HUES6 (cell line): Measurements from ENCODE around the gene PTMA.
"Not testable (repeated sequence)": the region's sequence is repeated elsewhere in the genome, so short reads cannot be mapped to it uniquely, and the experiment has no call there.

Source experiments
- H3K27ac ChIP-seq: 2 replicates; pipeline ENCODE4 v1.7.0; 2013; ENCODE audit warnings: low read depth, mild to moderate bottlenecking, low read length, inconsistent platforms
- H3K27me3 ChIP-seq: 2 replicates; pipeline ENCODE4 v1.6.1; 2013; ENCODE audit warnings: low read length; ENCODE audit not compliant: control insufficient read depth, insufficient read depth
- H3K36me3 ChIP-seq: 2 replicates; pipeline ENCODE4 v1.6.1; 2013; ENCODE audit warnings: low read length; ENCODE audit not compliant: control insufficient read depth, insufficient read depth
- H3K4me1 ChIP-seq: 2 replicates; pipeline ENCODE4 v1.6.1; 2013; ENCODE audit warnings: low read length; ENCODE audit not compliant: control insufficient read depth, insufficient read depth
- H3K4me3 ChIP-seq: 2 replicates; pipeline ENCODE4 v1.5.1; 2013; ENCODE audit warnings: low read depth, low read length
- H3K9ac ChIP-seq: one replicate; pipeline ENCODE4 v1.6.1; 2013; ENCODE audit warnings: mild to moderate bottlenecking, low read length
- H3K9me3 ChIP-seq: 2 replicates; pipeline ENCODE4 v1.6.1; 2013; ENCODE audit warnings: low read depth, low read length; ENCODE audit not compliant: control insufficient read depth, insufficient read depth

The PTMA gene

GRCh38 chr2:231707927-231708772 lies at the start of gene PTMA:
PTMA (plus strand) TSS chr2:231708525; CDS start chr2:231708707, 182 bp downstream.
- H3K27ac ChIP-seq: peak within 1 kb of the TSS; percentile 99
- H3K4me3 ChIP-seq: peak within 1 kb of the TSS; percentile 93
- no peaks in the 10 kb centered on the region for H3K27me3 ChIP-seq
- peaks cover 18% of the 10 kb centered on the region for H3K4me1 ChIP-seq
- peaks cover 34% of the 10 kb centered on the region for H3K36me3 ChIP-seq
- peak within 1 kb of the TSS; percentile 99 for H3K9ac ChIP-seq
- no peaks in the 10 kb centered on the region for H3K9me3 ChIP-seq

- H3K9me3 ChIP-seq, H3K27me3 ChIP-seq, H3K9ac ChIP-seq, H3K27ac ChIP-seq, H3K36me3 ChIP-seq, H3K4me3 ChIP-seq: not testable (repeated sequence)
- peaks cover 34% of the 10 kb centered on the region for H3K4me1 ChIP-seq
Measured at GRCh38 chr2:231660073-231660472, 48.3 kb upstream of the PTMA start.

- no peak overlapping the region for H3K9ac ChIP-seq
- peaks cover 4% of the 10 kb centered on the region; the same call in 1 of the 2 replicates for H3K27me3 ChIP-seq
- H3K4me1 ChIP-seq: peaks cover 35% of the 10 kb centered on the region
Measured at GRCh38 chr2:231660860-231661259, 47.5 kb upstream of the PTMA start.

GRCh38 chr2:231661422-231662027 lies 46.8 kb upstream of the PTMA start:
- H3K27me3 ChIP-seq: peaks cover 4% of the 10 kb centered on the region; the same call in 1 of the 2 replicates
- peaks cover 34% of the 10 kb centered on the region for H3K4me1 ChIP-seq
- no peaks in the 10 kb centered on the region for H3K9me3 ChIP-seq
- peak overlapping the region; percentile 41 for H3K4me3 ChIP-seq
- no peaks in the 10 kb centered on the region for H3K36me3 ChIP-seq
- H3K9ac ChIP-seq: peak overlapping the region; percentile 85
- H3K27ac ChIP-seq: peak overlapping the region; percentile 89

More at GRCh38 chr2:231660860-231661259, 47.5 kb upstream of the PTMA start:
- no peaks in the 10 kb centered on the region for H3K9me3 ChIP-seq
- H3K27ac ChIP-seq: no peak overlapping the region
- H3K36me3 ChIP-seq: no peaks in the 10 kb centered on the region
- no peak overlapping the region for H3K4me3 ChIP-seq

GRCh38 chr2:231662028-231662810 lies 46.1 kb upstream of the PTMA start:
- H3K4me3 ChIP-seq: peak overlapping the region; percentile 42

GRCh38 chr2:231662811-231663457 lies 45.4 kb upstream of the PTMA start:
- H3K27ac ChIP-seq: peak overlapping the region; percentile 87
- no peaks in the 10 kb centered on the region for H3K9me3 ChIP-seq
- H3K27me3 ChIP-seq: peaks cover 4% of the 10 kb centered on the region; the same call in 1 of the 2 replicates
- peaks cover 47% of the 10 kb centered on the region for H3K4me1 ChIP-seq
- H3K36me3 ChIP-seq: no peaks in the 10 kb centered on the region
- H3K9ac ChIP-seq: peak overlapping the region; percentile 83
- peak overlapping the region; percentile 42 for H3K4me3 ChIP-seq

More at GRCh38 chr2:231662028-231662810, 46.1 kb upstream of the PTMA start:
- peak overlapping the region; percentile 89 for H3K27ac ChIP-seq
- H3K4me1 ChIP-seq: peaks cover 41% of the 10 kb centered on the region
- no peaks in the 10 kb centered on the region for H3K36me3 ChIP-seq
- H3K27me3 ChIP-seq: peaks cover 4% of the 10 kb centered on the region; the same call in 1 of the 2 replicates
- H3K9me3 ChIP-seq: no peaks in the 10 kb centered on the region
- peak overlapping the region; percentile 85 for H3K9ac ChIP-seq

- H3K27ac ChIP-seq: no peak overlapping the region
- H3K4me1 ChIP-seq: peaks cover 50% of the 10 kb centered on the region
- H3K9ac ChIP-seq: peak overlapping the region; percentile 83
- H3K36me3 ChIP-seq: no peaks in the 10 kb centered on the region
- peaks cover 4% of the 10 kb centered on the region; the same call in 1 of the 2 replicates for H3K27me3 ChIP-seq
- H3K9me3 ChIP-seq: no peaks in the 10 kb centered on the region
- H3K4me3 ChIP-seq: no peak overlapping the region
Measured at GRCh38 chr2:231663458-231664212, 44.7 kb upstream of the PTMA start.

- H3K9ac ChIP-seq: peak overlapping the region; percentile 99
- no peak overlapping the region for H3K4me3 ChIP-seq
- no peaks in the 10 kb centered on the region for H3K9me3 ChIP-seq
- peaks cover 4% of the 10 kb centered on the region; the same call in 1 of the 2 replicates for H3K27me3 ChIP-seq
- peaks cover 51% of the 10 kb centered on the region for H3K4me1 ChIP-seq
- H3K27ac ChIP-seq: peak overlapping the region; percentile 99; the same call in 1 of the 2 replicates
- H3K36me3 ChIP-seq: no peaks in the 10 kb centered on the region
Measured at GRCh38 chr2:231664727-231665126, 43.6 kb upstream of the PTMA start.

- peak overlapping the region; percentile 99 for H3K9ac ChIP-seq
- peaks cover 51% of the 10 kb centered on the region for H3K4me1 ChIP-seq
- H3K36me3 ChIP-seq: no peaks in the 10 kb centered on the region
- H3K9me3 ChIP-seq: no peaks in the 10 kb centered on the region
- peak overlapping the region; percentile 57; the same call in 1 of the 2 replicates for H3K4me3 ChIP-seq
- H3K27me3 ChIP-seq: peaks cover 4% of the 10 kb centered on the region; the same call in 1 of the 2 replicates
- peak overlapping the region; percentile 99 for H3K27ac ChIP-seq
Measured at GRCh38 chr2:231665245-231666170, 42.8 kb upstream of the PTMA start.
